Natural killer cell treated with Interleukin-12 subunit alpha and Interleukin-12 subunit beta and Interleukin-15 and Interleukin-18, amount 100 ng/mL, for 72 hours (primary cell): ENCODE data around the gene FAM83D. TPM values are rescaled to one million over a fixed set of nuclear protein-coding genes. Genes with fewer than 3 reads are reported as not detected.

Source experiments
- ATAC-seq, 2 donors: fragments of 150-1000 bp; cut with Tn5 transposase in 1 of 2; sonication (Bioruptor Pico), chemical (Tn5 transposase) in 1 of 2; 2 replicates each; pipeline ENCODE4 v1.10.0; 2021
- DNase-seq: peaks from one replicate; pipeline ENCODE4 v3.0.0; 2022; ENCODE audit warnings: low spot score
- H3K27ac Mint-ChIP-seq, 2 donors: 1 replicate in 1 of 2; 2 replicates in 1 of 2; pipeline ENCODE4 v1.8.0; 2022; ENCODE audit warnings: mixed read lengths in 2 of 2, mild to moderate bottlenecking in 1 of 2, moderate library complexity in 1 of 2
- H3K27me3 Mint-ChIP-seq, 2 donors: 1 replicate in 1 of 2; 2 replicates in 1 of 2; pipeline ENCODE4 v1.8.0; 2022; ENCODE audit warnings: mixed read lengths in 2 of 2
- H3K36me3 Mint-ChIP-seq: one replicate; pipeline ENCODE4 v1.8.0; 2022; ENCODE audit warnings: mixed read lengths
- H3K4me1 Mint-ChIP-seq, 2 donors: 1 replicate in 1 of 2; 2 replicates in 1 of 2; pipeline ENCODE4 v1.8.0; 2022; ENCODE audit warnings: low read depth in 2 of 2, mixed read lengths in 2 of 2, mild to moderate bottlenecking in 1 of 2
- H3K4me3 Mint-ChIP-seq: one replicate; pipeline ENCODE4 v1.8.0; 2022; ENCODE audit warnings: mixed read lengths
- H3K9me3 Mint-ChIP-seq: 2 replicates; pipeline ENCODE4 v1.8.0; 2022; ENCODE audit warnings: mixed read lengths
- total RNA-seq, 2 donors: library from RNA; stranded (reverse); gene quantifications; one replicate each; pipeline ENCODE4 v1.2.3, GENCODE V29; 2022

FAM83D gene
- total RNA-seq, 2 donors from 2014 or later, result 8.1 to 25.0 TPM

DNA sequence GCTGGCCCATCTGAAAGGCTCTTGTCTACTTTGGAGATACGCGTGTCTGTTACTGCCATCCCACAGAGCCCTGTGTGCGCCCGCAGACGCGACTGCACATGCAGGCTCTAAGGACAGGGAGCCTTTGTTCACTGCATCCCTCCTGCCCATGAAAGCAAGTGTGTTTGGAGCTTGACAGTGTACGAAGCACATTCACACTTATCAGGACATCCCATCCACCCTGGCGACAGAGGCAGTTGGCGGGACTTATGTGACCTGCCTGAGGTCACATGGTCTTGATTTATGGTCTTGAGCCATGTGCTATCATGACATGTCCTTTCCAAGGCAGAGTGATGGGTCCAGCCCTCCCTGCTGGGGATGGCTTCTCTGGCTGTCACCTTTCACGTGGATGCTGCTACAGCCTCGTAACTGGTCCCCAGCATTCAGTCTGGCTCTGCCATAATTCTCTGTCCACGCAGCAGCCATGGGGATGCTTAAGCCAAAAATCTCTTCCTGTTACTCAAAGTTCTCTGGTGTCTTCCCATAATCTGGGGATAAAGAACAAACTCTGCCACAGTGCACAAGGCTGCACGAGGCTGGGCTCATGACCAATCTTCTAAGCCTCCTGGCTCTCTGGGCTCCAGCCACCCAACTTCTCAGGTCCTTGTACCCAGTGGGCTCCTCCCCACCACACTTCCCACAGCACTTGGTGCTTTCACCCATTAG is 36.3 kb upstream of the FAM83D start:
- no peaks in the 10 kb centered on the region for H3K27me3 Mint-ChIP-seq
- ATAC-seq (no peak), DNase-seq (no peak)
- peaks cover 44 to 50% of the 10 kb centered on the region in 2 donors for H3K4me1 Mint-ChIP-seq
- no peaks in the 10 kb centered on the region for H3K36me3 Mint-ChIP-seq
- H3K9me3 Mint-ChIP-seq, result no peaks in the 10 kb centered on the region
- H3K27ac Mint-ChIP-seq, result peak overlapping the region; percentile 56 to 89
- H3K4me3 Mint-ChIP-seq, result peak overlapping the region; percentile 40

DNA sequence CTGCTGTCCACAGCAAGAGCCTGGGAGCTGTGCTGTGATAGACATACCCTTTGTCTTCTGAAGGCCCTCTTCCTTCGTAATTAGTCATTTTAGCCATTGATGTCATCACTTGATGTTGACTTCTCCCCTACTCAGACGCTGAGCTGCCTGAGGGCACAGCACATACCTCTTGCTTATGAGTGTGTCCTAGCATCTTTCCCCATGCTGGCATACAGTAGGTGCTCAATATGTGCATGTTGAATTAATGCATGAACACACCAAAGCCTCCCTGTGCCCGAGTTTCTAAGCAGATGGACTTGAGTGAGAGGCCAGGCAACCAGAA is 35.8 kb upstream of the FAM83D start:
- Mint-ChIP-seq H3K4me3 (peak overlapping the region; percentile 40), H3K4me1 (peaks cover 44 to 50% of the 10 kb centered on the region in 2 donors), H3K27ac (peak overlapping the region; percentile 56 to 89), H3K9me3 (no peaks in the 10 kb centered on the region), H3K27me3 (no peaks in the 10 kb centered on the region), H3K36me3 (no peaks in the 10 kb centered on the region)
- DNase-seq (no peak), ATAC-seq (peak in 1 of 2 donors; percentile 53)

DNA sequence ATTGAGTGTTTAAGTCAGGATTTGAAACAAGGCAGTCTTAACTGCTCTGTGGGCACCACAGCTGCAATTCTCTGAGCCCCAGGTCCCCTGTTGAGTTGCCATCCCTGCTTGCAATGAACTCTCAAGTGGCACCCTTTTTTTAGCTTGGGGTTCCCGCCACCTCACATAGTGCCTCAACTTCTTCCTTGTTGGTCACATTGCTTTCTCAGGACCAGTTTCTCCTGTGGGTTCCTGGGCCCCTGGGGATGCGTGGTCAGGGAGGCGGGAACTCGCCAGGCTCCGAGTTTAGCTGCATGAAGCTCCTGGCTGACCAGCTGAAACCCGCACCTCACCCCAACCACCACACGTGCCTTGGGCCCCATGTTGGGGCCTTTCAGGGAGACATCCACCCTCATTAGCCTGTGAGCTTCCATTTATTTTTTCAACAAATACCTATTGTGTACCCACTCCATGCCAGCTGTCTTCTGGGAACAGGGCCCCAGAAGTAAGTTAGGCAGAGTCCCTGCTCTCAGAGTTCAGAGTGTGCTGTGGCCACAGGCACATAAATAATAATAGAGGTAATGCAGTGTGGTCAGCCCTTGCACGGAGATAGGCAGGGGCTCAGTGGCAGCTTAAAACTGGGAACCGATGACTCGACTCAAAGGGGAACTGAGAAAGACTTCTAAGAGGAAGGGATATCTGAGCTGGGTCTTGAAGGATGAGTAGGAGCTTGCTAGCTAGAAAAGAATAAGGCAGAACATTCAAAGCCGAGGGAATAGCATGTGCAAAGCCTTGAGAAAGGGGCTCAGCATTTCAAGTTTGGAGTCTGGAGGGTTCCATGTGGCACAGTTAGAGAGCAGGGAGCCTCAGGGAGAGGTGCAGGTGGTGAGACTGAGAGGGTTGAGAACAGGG is 33.9 kb upstream of the FAM83D start:
- peak overlapping the region; percentile 74 to 94 for H3K27ac Mint-ChIP-seq
- H3K27me3 Mint-ChIP-seq, result no peaks in the 10 kb centered on the region
- H3K4me1 Mint-ChIP-seq, result peaks cover 45 to 52% of the 10 kb centered on the region in 2 donors
- no peak for ATAC-seq
- H3K9me3 Mint-ChIP-seq, result no peaks in the 10 kb centered on the region
- DNase-seq, result peak; percentile 23
- H3K4me3 Mint-ChIP-seq, result peak overlapping the region; percentile 74
- peaks cover 7% of the 10 kb centered on the region for H3K36me3 Mint-ChIP-seq

DNA sequence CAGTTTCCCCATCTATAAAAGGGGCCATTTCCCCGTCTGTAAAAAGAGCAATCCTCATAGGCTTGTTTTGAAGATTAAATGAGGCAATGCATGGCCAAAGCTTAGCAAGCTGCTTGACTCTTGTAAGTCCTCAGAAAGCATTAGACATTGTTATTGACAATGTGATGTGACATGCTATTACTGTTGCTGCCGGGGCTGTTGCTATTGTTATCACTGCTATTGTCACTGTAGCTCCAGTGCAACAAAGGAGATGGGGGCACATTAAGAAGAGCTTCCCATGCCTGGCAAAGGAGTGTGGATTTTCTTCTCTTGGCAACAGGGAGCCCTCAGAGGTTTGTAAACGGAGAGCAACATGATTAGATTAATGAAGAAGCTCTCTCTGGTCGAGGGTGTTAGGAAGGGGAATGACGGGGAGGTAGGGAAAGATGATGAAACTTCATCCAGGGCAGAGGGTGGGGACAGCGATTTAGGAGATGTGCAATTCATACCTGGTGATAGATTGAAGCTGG is 33.1 kb upstream of the FAM83D start:
- H3K4me3 Mint-ChIP-seq, result peak overlapping the region; percentile 74
- H3K4me1 Mint-ChIP-seq, result peaks cover 45 to 52% of the 10 kb centered on the region in 2 donors
- peaks cover 13% of the 10 kb centered on the region for H3K36me3 Mint-ChIP-seq
- no peaks in the 10 kb centered on the region for H3K27me3 Mint-ChIP-seq
- ATAC-seq, result no peak
- H3K9me3 Mint-ChIP-seq, result no peaks in the 10 kb centered on the region
- no peak for DNase-seq
- peak overlapping the region; percentile 74 to 94 for H3K27ac Mint-ChIP-seq

DNA sequence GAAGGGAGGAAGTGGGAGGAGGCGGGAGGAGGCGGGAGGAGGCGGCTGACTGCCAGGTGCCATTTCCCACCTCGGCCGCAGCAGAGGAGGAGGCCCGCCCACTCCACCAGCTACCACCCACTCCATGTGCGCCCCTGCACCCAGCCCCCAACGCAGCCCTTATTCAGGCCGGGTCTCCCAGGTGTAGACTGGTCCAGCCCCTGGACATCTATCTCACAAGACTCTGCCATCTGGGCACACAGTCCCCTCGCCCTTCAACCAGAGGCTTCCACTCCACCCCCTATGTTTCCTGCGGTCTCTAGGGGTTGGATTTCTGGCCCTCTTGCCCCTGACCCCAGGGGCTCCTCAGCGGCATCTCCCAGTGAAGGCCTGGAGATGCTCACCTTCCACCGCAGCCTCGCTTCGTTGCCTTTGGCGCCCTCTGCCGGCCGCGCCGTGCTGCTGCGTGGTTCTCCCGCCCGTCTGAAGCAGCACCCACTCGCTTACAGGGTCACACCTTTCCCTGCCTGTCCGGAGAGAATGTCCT is 32.6 kb upstream of the FAM83D start:
- peaks cover 45 to 52% of the 10 kb centered on the region in 2 donors for H3K4me1 Mint-ChIP-seq

DNA sequence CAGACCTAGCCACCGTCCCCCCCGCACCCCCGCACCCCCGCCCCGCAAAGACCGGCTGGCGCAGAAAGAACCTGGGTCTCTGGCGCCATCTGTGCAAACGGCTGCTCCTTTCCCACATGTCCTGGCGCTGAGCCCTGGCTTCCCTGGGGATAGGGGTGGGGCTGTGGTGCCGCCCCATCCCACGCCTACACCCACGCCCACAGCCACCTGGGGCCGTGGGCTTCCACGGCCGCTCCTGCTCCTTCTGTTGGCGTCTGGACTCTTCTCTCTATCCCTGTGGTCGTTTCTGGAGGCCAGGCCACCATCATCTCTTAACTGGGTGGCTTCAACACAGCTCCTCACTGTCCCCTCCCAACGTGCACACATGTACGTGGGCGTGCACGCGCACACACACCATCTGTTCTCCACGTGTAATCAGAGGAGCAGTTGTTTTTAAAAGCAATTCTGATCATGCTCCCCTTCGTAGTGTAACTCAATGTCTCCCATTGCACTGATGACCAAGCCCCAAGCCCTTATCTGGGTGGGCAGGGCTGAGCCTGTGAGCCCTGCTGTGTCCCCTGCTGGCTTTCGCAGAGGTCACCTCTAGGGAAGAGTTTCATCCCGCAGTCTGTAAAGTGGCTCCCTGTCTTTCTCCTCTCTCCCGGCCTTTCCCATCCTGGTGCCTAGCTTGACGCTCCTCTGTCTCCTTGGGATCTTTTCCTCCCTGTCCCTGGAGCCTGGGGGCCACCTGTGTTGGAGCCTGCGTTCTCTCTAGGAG is 31.9 kb upstream of the FAM83D start:
- peak in 1 of 2 donors; percentile 43 for ATAC-seq
- Mint-ChIP-seq H3K27me3 (no peaks in the 10 kb centered on the region), H3K27ac (peak overlapping the region; percentile 74 to 94), H3K4me3 (peak overlapping the region; percentile 74), H3K36me3 (peaks cover 13% of the 10 kb centered on the region), H3K9me3 (no peaks in the 10 kb centered on the region), H3K4me1 (peaks cover 45 to 52% of the 10 kb centered on the region in 2 donors)
- DNase-seq, result no peak

More for the DNA sequence above, 32.6 kb upstream of the FAM83D start:
- H3K9me3 Mint-ChIP-seq, result no peaks in the 10 kb centered on the region
- H3K27me3 Mint-ChIP-seq, result no peaks in the 10 kb centered on the region
- H3K36me3 Mint-ChIP-seq, result peaks cover 13% of the 10 kb centered on the region
- H3K27ac Mint-ChIP-seq, result peak overlapping the region; percentile 74 to 94
- DNase-seq (peak; percentile 82), ATAC-seq (peak; percentile 86 to 88)
- H3K4me3 Mint-ChIP-seq, result peak overlapping the region; percentile 74

DNA sequence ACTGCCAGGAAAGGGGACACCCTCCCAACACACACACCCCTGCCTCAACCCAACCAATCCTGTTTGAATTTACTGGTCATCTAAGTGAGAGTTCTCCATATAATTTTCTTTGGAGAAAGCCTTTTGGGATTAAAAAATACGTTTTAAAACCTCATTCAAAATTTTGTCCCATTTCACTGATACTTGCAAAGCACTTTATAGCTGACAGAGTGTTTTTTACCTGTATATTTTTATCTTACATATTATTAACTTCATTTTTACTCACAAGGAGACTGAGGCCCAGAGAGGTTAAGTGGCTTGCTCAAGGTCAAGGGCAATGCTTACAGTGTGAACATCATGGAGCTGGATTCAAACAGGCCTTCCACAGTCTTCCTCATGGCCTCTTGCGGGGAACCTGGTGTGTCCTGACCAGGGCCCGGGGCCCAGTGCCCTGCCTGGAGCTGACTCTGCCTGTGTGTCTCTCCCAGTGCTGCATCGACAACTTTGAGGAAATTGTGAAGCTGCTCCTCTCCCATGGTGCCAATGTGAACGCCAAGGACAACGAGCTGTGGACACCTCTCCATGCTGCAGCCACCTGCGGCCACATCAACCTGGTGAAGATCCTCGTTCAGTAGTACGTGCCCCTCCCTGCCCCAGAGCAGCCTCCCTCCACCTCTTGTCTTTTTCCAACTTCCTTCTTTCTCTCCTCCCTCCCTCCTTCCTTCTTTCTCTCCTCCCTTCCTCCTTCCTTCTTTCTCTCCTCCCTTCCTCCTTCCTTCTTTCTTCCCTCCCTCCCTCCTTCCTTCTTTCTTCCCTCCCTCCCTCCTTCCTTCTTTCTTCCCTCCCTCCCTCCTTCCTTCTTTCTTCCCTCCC is 30.9 kb upstream of the FAM83D start:
- peak overlapping the region; percentile 74 to 94 for H3K27ac Mint-ChIP-seq
- peaks cover 13% of the 10 kb centered on the region for H3K36me3 Mint-ChIP-seq
- ATAC-seq, result no peak
- DNase-seq, result no peak
- H3K4me1 Mint-ChIP-seq, result peaks cover 36 to 43% of the 10 kb centered on the region in 2 donors
- H3K27me3 Mint-ChIP-seq, result no peaks in the 10 kb centered on the region
- H3K4me3 Mint-ChIP-seq, result no peak overlapping the region
- H3K9me3 Mint-ChIP-seq, result no peaks in the 10 kb centered on the region

DNA sequence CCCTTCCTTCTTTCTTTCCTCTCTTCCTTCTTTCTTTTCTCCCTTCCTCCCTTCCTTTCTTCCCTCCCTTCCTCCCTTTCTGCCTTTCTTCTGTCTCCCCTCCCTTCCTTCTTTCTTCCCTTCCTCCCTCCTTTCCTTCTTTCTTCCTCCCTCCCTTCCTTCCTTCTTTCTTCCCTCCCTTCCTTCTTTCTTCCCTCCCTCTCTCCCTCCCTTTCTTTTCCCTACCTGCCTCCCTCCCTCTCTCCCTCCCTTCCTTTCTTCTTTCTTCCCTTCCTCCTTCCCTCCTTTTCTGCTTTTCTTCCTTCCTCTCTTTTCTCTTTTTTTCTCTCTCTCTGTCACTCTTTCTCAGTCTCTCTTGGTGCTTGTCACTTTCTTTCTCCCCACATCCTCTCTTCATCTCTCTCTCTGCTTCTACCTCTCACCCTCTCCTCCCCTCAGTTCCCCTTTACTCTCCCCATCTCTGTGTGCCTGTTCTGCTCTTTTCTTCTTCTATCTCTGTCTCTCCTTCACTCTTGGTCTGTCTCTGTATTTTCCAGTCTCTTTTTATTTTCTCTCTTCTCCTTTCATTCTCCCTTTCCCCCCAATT is 30.1 kb upstream of the FAM83D start:
- H3K36me3 Mint-ChIP-seq, result peaks cover 13% of the 10 kb centered on the region
- H3K27ac Mint-ChIP-seq, result peak overlapping the region; percentile 65 to 85
- no peaks in the 10 kb centered on the region for H3K9me3 Mint-ChIP-seq
- DNase-seq (no peak), ATAC-seq (no peak)
- peaks cover 33 to 38% of the 10 kb centered on the region in 2 donors for H3K4me1 Mint-ChIP-seq
- H3K27me3 Mint-ChIP-seq, result no peaks in the 10 kb centered on the region
- H3K4me3 Mint-ChIP-seq, result peak overlapping the region; percentile 63

DNA sequence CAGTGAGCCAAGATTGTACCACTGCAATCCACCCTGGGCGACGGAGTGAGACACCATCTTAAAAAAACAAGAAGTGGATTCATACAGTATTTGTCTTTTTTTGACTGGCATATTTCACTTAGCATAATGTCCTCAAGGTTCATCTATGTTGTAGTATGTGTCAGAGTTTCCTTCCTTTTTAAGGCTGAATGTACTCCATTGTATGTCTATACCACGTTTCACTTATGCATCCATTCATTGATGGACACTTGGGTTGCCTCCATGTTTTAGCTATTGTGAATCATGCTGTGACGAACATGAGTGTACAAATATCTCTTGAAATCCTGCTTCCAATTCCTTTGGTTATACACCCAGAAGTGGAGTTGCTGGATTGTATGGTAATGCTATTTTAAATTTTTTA is 28.9 kb upstream of the FAM83D start:
- Mint-ChIP-seq H3K36me3 (peaks cover 17% of the 10 kb centered on the region), H3K9me3 (no peaks in the 10 kb centered on the region), H3K27me3 (no peaks in the 10 kb centered on the region), H3K4me3 (no peak overlapping the region), H3K4me1 (peaks cover 35 to 36% of the 10 kb centered on the region in 2 donors), H3K27ac (no peak overlapping the region)
- ATAC-seq, result no peak
- DNase-seq, result no peak

DNA sequence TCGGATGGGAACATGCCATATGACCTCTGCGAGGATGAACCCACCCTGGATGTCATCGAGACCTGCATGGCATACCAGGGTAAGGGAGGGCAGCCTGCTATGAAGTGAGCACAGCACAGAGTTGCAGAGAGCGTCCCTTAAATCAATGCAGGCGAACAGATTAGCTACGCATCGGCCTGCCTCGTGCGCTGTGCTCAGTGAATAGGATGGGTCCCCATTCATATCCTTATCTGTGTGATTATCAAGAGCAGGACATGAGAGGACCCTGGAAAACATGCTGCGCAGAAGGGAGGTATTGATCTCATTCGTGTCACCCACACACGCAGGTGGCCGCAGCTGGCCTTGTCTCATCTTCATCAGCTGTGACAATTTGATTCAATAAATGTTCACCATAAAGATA is 25.6 kb upstream of the FAM83D start:
- Mint-ChIP-seq H3K9me3 (no peaks in the 10 kb centered on the region), H3K27ac (no peak overlapping the region), H3K4me1 (peaks cover 18 to 22% of the 10 kb centered on the region in 2 donors), H3K4me3 (no peak overlapping the region), H3K27me3 (no peaks in the 10 kb centered on the region), H3K36me3 (peaks cover 39% of the 10 kb centered on the region)
- ATAC-seq (no peak), DNase-seq (no peak)

DNA sequence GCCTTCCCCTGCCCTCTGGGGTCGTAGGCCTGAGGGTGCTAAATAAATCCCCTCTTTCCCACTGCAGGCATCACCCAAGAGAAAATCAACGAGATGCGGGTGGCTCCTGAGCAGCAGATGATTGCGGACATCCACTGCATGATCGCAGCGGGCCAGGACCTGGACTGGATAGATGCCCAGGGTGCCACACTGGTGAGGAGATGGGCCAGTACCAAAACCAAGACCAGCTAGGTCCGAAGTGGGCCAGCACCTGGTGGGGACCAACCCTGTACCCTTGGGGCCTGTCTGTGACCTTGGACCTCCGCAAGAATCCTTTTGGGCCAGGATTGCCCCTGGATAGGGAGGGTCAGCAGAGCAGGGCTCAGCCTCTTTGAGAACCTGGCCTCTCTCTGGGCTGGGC is 23.6 kb upstream of the FAM83D start:
- Mint-ChIP-seq H3K36me3 (peaks cover 41% of the 10 kb centered on the region), H3K9me3 (no peaks in the 10 kb centered on the region), H3K27ac (no peak overlapping the region), H3K27me3 (no peaks in the 10 kb centered on the region), H3K4me3 (no peak overlapping the region), H3K4me1 (peaks cover 15 to 19% of the 10 kb centered on the region in 2 donors)
- ATAC-seq (no peak), DNase-seq (no peak)

DNA sequence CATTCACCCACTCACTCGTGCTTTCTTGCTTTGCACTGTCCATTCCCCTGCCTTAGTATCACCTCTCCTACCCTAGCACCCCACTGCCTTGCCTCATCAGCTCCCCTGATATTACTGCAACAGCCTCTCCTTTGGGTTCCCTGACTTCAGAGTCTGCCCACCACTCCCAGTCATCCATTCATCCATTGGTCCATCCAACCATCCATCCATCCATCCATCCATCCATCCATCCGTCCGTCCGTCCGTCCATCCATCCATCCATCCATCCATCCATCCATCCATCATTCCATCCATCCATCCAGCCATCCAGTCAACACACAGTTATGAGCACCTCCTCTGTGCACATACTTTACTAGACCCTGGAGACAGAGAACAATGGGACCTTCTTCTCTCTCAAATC is 22.9 kb upstream of the FAM83D start:
- DNase-seq (no peak), ATAC-seq (no peak)
- peaks cover 15 to 19% of the 10 kb centered on the region in 2 donors for H3K4me1 Mint-ChIP-seq
- no peak overlapping the region for H3K4me3 Mint-ChIP-seq
- H3K27ac Mint-ChIP-seq, result no peak overlapping the region
- no peaks in the 10 kb centered on the region for H3K9me3 Mint-ChIP-seq
- H3K27me3 Mint-ChIP-seq, result no peaks in the 10 kb centered on the region
- H3K36me3 Mint-ChIP-seq, result peaks cover 38% of the 10 kb centered on the region
